HG02884 (cell line): ENCODE measurements around the gene IGDCC3.

ENCODE experiments used
- ATAC-seq: cut with Tn5 transposase; IDR thresholded peaks from one replicate; pipeline ENCODE4 v1.9.1; 2021; ENCODE audit warnings: mild to moderate bottlenecking, moderate library complexity; ENCODE audit not compliant: unreplicated experiment

IGDCC3 gene

GRCh38 chr15:65389226-65389625 is 11.4 kb upstream of the IGDCC3 start:
- ATAC-seq = no peak

DNA sequence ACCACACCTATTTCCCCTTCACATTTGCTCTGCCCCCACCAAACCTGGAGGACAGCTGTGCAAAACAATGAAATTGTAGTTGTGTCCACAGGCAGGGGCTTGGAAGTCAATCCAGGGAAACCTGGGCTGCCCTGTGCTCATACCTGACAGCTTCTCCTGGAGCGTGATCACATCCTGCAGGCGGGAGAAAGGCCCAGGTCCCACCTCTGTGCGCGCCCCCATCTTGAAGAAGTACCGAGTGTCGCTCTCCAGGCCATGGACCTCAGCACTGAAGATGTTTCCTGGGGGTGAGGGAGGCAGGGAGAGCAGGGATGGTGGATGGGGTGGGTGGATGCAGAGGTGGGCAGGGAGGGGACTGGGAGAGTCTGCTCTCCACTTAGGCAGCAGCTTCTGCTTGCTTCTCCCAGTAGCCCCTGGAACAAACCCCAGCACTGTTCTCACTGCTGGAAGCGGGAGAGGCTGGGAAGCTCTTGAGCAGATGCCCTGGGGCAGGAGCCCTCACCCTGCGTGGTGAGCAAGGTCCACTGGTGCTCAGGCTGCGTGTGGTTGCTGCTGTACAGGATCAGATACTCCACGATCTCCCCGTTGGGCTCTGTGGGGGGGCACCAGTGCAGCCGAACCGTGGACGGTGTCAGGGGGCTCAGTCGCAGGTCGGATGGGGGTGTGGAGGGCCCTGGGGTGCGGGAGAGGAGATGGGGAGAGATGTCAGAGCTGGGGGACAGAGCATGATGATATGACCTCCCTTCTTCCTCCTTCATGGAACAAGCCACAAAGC is 10.7 kb upstream of the IGDCC3 start:
- no peak for ATAC-seq

DNA sequence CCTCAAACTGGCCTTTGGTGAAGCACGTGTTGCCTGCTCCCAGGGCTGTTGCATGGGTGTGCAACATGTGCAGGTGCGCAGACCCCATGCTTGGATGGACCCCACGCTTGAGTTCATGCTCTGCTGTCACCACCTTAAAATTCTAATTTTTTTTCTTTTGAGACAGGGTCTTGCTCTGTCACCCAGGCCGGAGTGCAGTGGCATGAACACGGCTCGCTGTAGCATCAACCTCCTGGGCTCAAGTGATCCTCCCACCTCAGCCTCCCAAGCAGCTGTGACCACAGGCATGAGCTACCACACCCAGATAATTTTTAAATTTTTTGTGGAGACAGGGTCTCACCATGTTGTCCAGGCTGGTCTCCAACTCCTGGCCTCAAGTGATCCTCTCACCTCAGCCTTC is 9.1 kb upstream of the IGDCC3 start:
- ATAC-seq = no peak

GRCh38 chr15:65386376-65386775 is 8.6 kb upstream of the IGDCC3 start:
- no peak for ATAC-seq

DNA sequence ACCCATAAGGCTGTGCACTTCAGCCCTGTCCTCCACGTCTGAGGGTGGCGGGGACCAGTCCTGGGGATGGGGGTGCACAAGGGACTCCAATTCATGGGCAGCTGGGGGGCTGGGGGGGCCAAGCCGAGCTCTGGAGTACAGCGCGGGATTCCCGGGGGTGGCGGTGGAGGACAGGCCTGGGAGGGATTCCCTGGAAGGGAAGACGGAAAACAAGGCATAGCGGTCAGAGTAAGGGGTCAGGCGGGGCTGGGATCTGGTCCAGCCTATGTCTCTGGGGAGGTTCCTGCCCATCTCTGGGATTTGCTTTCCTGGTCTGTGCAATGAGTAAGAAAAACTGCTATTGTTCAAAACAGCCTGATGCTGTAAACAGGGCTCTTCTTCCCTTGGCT is 8.1 kb upstream of the IGDCC3 start:
- no peak for ATAC-seq

- no peak for ATAC-seq
Measured at GRCh38 chr15:65384895-65385869, 7.4 kb upstream of the IGDCC3 start.

DNA sequence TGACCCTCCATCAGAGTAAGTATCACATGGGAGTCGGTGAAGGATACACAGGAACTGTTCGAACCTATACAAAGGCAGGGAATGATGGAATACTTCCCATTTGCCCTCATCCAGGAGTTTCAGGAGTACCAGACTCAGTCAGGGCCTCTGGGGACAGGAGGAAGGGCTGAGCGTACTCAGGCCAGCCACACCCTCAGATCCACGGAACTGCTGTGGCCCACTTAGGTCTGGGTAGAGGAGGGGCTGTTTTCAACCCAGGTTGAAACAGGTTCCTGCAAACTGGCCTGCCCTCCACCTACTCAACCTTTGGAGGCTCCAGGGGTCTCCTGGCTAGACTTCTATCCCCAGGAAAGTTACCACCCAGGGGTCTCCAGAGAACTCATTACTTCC is 6.7 kb upstream of the IGDCC3 start:
- no peak for ATAC-seq

DNA sequence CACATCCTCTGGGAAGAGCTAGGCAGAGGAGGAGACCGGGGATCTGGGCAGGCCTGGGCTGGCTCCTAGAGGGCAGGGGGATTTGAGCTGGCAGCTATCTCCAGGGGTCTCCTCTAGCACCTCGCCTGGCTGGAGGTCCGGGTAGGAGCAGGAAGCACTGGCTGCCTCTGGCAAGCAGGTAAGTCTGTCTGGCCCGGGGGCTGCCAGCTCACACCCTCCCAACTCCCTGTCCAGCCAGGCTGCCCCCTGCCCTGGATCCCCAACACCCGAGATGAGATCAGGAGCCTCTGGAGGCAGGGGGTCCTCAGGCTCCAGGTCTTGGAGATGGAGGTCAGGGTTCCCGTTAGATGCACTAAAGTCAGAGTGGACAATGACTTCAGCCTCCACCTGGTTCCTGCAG is 6.2 kb upstream of the IGDCC3 start:
- ATAC-seq = no peak

- ATAC-seq = no peak
Measured at GRCh38 chr15:65383456-65383855, 5.7 kb upstream of the IGDCC3 start.

GRCh38 chr15:65382921-65383320 is 5.1 kb upstream of the IGDCC3 start:
- ATAC-seq = no peak

GRCh38 chr15:65382146-65382491 is 4.3 kb upstream of the IGDCC3 start:
- ATAC-seq = no peak

DNA sequence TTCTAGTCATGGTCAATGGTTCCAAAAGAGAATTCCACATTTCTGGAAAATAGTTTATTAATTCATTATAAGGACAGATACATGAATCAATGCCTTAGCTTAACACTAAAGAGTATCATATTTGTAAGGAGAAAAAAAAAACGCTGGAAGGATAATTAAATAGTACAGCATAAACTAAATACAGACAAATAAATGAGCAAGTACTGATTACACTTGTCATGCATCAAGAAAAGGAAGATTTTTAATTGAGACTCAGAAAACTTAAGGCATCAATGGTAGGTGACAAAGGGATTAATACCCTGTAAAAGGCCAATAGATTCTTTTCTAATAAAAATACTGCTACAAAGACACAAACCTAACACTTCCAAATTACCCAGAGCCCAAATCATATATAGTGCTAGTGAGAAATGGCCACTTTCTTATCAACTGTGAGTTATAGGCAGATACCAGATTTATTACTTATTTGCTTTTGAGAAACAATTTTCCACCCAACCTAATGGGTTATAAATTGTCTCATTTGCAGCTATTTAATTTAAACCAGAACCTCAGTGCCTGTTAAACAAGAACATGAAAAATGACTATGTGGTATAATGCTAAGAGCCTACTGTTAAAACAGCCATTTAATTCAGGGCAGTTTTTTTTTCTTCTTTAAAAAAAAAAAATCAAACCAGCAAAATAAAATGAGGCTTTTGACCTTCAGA is 3.8 kb upstream of the IGDCC3 start:
- no peak for ATAC-seq

DNA sequence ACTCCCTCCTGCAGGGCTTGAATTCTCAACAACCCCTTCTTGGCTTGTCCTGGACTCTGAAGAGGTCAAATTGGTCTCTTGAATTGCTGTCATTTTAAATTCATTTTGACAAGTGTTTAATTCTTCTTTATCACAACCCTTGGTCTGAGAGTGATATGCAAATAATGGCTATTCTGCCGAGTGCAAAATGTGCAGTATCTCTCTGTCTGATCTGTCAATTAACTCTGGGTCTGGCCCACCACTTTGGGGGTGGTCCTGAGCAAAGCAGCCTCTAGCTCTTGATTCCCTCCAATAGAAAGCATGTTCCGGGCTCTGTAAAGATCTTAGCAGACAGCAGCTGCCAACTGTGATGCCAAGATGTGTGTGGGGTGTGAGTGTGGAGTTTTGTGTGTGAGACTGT is 2.2 kb upstream of the IGDCC3 start:
- no peak for ATAC-seq

DNA sequence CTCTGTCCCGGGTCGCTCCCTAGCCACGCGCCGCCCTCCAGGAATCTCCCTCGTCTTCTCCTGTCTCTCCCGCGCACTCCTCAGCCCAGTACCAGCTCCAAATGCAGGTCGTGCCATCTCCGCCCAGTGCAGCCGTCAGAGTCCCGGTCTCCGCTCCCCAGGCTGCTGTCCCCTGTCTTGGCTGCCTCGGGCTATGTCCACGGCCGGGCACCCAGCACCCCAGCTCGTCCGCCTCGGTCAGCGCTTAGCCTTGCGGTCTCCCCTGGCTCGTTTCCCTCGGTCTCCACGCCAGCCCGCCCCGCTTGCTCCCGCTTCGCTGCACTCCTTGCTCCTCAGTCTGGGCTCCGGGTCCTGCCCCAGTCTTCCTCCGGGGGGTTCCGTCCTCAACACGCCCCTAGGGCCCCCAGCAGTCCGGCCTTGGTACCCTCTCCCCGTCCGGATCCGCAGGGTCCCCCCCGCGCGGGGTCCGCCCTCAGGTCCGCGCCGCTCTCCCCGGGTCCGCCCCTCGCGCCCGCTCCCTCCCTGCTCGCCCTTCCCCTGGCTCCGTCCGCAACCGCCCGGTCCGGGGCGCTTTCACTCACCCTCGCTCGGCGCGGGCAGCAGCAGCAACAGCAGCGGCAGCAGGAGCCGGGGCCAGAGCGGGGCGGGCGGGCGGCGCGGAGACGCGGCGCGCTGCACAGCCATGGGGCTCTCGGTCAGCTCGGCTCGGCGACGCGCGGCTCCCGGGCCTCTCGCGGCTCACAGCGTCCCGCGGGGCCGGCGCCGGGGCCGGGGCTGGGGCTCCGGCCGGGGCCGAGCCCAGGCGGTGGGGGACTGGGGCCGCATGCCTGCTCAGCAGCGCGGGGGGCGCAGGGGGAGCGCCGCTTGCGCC is 462 bp downstream of the IGDCC3 start:
- no peak for ATAC-seq

DNA sequence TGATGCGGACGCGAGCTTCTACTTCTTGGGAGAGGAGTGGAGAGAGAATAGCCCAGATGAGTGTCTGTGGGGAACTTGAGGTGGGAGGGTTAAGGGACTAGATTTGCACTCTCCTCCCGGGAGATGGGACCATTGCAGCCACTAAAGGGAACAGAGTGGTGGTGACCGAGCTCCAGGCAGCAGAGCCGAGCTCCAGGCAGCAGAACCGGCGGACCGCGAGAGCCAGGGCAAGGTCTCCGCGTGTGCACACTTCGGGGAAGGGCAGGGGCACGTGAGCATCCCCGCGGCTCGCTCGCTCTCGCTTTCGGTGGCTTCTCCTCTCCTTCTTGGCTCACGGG is 1.1 kb downstream of the IGDCC3 start:
- ATAC-seq = no peak

DNA sequence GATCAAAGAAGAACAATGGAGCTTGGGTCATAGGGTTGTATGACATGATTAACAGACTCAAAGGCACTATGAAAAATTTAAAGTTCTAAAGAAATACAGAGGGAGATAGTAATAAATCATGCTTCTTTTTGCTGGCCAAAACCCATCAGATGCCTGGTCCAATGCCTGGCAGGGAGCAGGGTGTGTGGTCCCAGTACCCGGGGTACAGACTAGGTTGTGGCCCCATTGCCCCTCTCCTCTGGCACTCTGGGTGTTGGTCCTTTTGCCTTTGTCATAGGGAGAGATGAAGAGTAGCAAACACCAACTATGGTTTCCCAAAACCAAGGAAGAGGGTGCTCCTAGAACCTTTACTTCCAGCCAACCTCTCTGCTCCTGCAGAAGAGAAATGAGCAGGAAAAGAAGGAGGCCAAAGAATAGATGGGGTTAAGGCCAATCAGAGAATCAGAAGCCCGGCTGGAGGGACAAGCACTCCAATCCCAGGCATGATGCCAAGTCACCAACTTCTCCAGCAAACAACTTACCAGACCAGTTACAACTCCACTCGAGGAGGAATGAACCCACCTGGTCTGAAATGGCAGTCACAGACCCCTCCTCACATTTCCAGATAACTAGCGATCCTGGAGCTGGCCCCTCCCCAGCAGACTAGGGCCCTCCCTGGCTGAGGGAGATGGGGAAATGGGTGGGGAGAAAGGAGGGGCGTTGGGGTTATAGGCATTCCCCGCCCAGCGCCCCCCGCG is 1.8 kb downstream of the IGDCC3 start:
- no peak for ATAC-seq

DNA sequence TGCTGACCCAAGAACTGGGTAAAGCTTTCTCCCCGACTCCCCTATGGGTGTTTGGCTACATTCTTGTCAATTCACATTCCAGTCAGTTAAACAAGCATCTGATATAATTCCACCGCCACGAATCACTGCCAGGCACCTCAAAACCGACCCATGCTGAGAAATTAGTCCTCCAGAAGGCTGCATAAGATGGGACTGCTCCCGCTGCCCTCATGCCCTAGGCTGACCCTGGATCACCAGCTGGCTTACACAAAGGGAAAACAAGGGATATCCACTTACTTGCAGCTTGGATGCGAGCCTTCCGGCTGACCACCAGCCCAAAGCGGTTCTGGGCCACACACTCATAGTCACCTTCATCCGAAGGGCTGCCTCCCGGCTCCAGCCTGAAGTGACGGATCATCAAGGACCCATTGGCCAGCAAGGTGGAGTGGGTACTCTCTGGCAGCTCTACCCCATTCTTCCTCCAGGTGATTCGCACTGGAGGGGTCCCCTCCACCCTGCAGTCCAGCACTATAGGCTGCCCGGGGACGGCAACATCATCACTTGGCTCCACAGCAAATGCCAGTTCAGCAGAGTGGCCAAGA is 2.9 kb downstream of the IGDCC3 start:
- ATAC-seq = no peak

GRCh38 chr15:65374334-65374733 is 3.5 kb downstream of the IGDCC3 start:
- no peak for ATAC-seq

- ATAC-seq = no peak
Measured at GRCh38 chr15:65373163-65373651, 4.6 kb downstream of the IGDCC3 start.

- no peak for ATAC-seq
Measured at GRCh38 chr15:65372787-65373067, 5.1 kb downstream of the IGDCC3 start.
